GM19351 (cell line): ENCODE results near the gene SLC6A19.
"Not testable (repeated sequence)": the region's sequence is repeated elsewhere in the genome, so short reads cannot be mapped to it uniquely, and the experiment has no call there.

Experiments used
- ATAC-seq: cut with Tn5 transposase; IDR thresholded peaks from one replicate; pipeline ENCODE4 v1.9.1; 2021; ENCODE audit warnings: mild to moderate bottlenecking, moderate library complexity; ENCODE audit not compliant: unreplicated experiment

SLC6A19 gene

GRCh38 chr5:1261643-1262042, 60.2 kb downstream of the SLC6A19 start:
- ATAC-seq, result no peak

- ATAC-seq, result no peak
These were observed 61.0 kb downstream of the SLC6A19 start for GRCh38 chr5:1262381-1262780.

GRCh38 chr5:1264211-1264610, 62.8 kb downstream of the SLC6A19 start:
- no peak for ATAC-seq

GRCh38 chr5:1265026-1265425, 63.6 kb downstream of the SLC6A19 start:
- no peak for ATAC-seq

- ATAC-seq, result no peak
These were observed 64.4 kb downstream of the SLC6A19 start for GRCh38 chr5:1265461-1266455.

GRCh38 chr5:1266791-1267190, 65.4 kb downstream of the SLC6A19 start:
- no peak for ATAC-seq

- not testable (repeated sequence) for ATAC-seq
These were observed 66.1 kb downstream of the SLC6A19 start for GRCh38 chr5:1267464-1267863.

GRCh38 chr5:1268056-1268455, 66.7 kb downstream of the SLC6A19 start:
- no peak for ATAC-seq

GRCh38 chr5:1268666-1269065, 67.3 kb downstream of the SLC6A19 start:
- ATAC-seq, result no peak

- no peak for ATAC-seq
These were observed 69.0 kb downstream of the SLC6A19 start for GRCh38 chr5:1270426-1270825.

- ATAC-seq, result no peak
These were observed 69.8 kb downstream of the SLC6A19 start for GRCh38 chr5:1270933-1271914.

GRCh38 chr5:1272201-1272600, 70.8 kb downstream of the SLC6A19 start:
- no peak for ATAC-seq

GRCh38 chr5:1273745-1274144, 72.3 kb downstream of the SLC6A19 start:
- ATAC-seq, result no peak

GRCh38 chr5:1274471-1274870, 73.1 kb downstream of the SLC6A19 start:
- no peak for ATAC-seq
